Stimulated activated CD4-positive, alpha-beta T cell treated with anti-CD3 and anti-CD28 coated beads, Interleukin-12 subunit alpha, Interleukin-12 subunit beta, amount 100 ng/mL, for 4 hours (primary cell): ENCODE data around the gene PRSS35.
"Not testable (repeated sequence)": the region's sequence is repeated elsewhere in the genome, so short reads cannot be mapped to it uniquely, and the experiment has no call there.

Experiments used
- DNase-seq: peaks from one replicate; pipeline ENCODE4 v3.0.0-alpha.2; 2020

The PRSS35 gene

GRCh38 chr6:83511901-83512681 is at the start of gene PRSS35:
Gene PRSS35, plus strand, starts transcription at chr6:83512534. Its CDS starts 10,908 bp downstream, at chr6:83523442.
- DNase-seq: no peak

- DNase-seq: no peak
These were observed 48.4 kb upstream of the PRSS35 start for GRCh38 chr6:83463886-83464285.

- no peak for DNase-seq
These were observed 47.8 kb upstream of the PRSS35 start for GRCh38 chr6:83464381-83465140.

- DNase-seq: no peak
These were observed 46.0 kb upstream of the PRSS35 start for GRCh38 chr6:83466328-83466727.

GRCh38 chr6:83467620-83468036 is 44.7 kb upstream of the PRSS35 start:
- no peak for DNase-seq

- no peak for DNase-seq
These were observed 42.3 kb upstream of the PRSS35 start for GRCh38 chr6:83470001-83470400.

- no peak for DNase-seq
These were observed 41.7 kb upstream of the PRSS35 start for GRCh38 chr6:83470587-83470986.

GRCh38 chr6:83472767-83473166 is 39.6 kb upstream of the PRSS35 start:
- no peak for DNase-seq

- no peak for DNase-seq
These were observed 38.0 kb upstream of the PRSS35 start for GRCh38 chr6:83474309-83474708.

- no peak for DNase-seq
These were observed 35.4 kb upstream of the PRSS35 start for GRCh38 chr6:83476971-83477370.

GRCh38 chr6:83479389-83479788 is 32.9 kb upstream of the PRSS35 start:
- DNase-seq: no peak

- no peak for DNase-seq
These were observed 31.9 kb upstream of the PRSS35 start for GRCh38 chr6:83480470-83480869.

- not testable (repeated sequence) for DNase-seq
These were observed 30.4 kb upstream of the PRSS35 start for GRCh38 chr6:83481938-83482337.

- DNase-seq: no peak
These were observed 23.9 kb upstream of the PRSS35 start for GRCh38 chr6:83488448-83488847.

GRCh38 chr6:83488861-83489260 is 23.5 kb upstream of the PRSS35 start:
- no peak for DNase-seq

GRCh38 chr6:83490217-83490807 is 22.0 kb upstream of the PRSS35 start:
- no peak for DNase-seq

GRCh38 chr6:83505356-83505755 is 7.0 kb upstream of the PRSS35 start:
- no peak for DNase-seq

GRCh38 chr6:83509441-83509840 is 2.9 kb upstream of the PRSS35 start:
- DNase-seq: no peak

GRCh38 chr6:83510791-83511190 is 1.5 kb upstream of the PRSS35 start:
- DNase-seq: no peak

- no peak for DNase-seq
These were observed 1.1 kb upstream of the PRSS35 start for GRCh38 chr6:83511266-83511665.

- no peak for DNase-seq
These were observed 2.1 kb downstream of the PRSS35 start for GRCh38 chr6:83514466-83514865.

- DNase-seq: no peak
These were observed 2.6 kb downstream of the PRSS35 start for GRCh38 chr6:83514866-83515466.

GRCh38 chr6:83517500-83517899 is 5.2 kb downstream of the PRSS35 start:
- no peak for DNase-seq
